ENCODE measurements around the gene DMPK.

DNA sequence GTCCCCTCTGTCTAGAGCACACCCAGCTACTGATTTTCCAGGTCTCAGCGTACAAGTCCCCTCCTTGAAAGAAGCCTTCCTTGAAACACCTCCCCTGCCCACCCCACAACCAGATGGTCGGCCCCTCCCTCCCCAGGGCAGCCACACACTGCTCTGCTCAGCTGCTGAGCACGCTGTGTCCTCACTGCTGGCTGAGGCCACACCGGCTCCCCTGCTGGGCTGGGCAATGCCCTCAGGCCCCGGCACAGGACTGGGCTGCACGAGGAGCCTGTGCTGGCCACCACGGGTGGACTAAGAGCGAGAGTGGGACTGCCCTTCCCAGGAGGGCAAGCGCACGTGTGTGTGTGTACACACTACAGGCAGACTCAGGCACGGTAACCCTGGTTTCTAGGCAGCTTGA is 44.6 kb upstream of the DMPK start:
- TF ChIP-seq CTCF (IDR thresholded peaks at IDR 0.05) (no peak), POLR2A (IDR thresholded peaks at IDR 0.05) (no peak)

All from body of pancreas (tissue), 4 donors.